GM19324 (cell line): Measurements from ENCODE around the gene PHF23.
"Not testable (repeated sequence)": the region's sequence is repeated elsewhere in the genome, so short reads cannot be mapped to it uniquely, and the experiment has no call there.

Experiments used
- ATAC-seq: cut with Tn5 transposase; IDR thresholded peaks from one replicate; pipeline ENCODE4 v1.9.1; 2021; ENCODE audit warnings: mild to moderate bottlenecking, moderate library complexity; ENCODE audit not compliant: unreplicated experiment, low FRiP score

Gene PHF23

DNA sequence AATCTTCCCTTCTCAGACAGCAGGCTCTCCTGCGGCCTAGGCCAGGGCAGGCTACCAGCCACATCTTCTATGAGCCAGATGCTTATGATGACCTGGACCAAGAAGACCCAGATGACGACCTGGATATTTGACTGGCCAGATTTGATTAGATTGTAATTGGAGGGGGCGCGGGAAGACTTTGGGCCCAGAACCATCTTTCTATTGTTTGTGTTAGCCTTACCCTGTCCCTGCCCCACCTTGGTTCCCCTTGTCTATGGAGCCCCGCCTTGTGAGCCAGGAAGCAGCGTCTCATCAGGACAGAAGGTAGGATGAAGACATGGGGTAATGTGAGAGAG lies 20.3 kb upstream of the PHF23 start:
- ATAC-seq = no peak

- ATAC-seq = no peak
These were observed 19.7 kb upstream of the PHF23 start for GRCh38 chr17:7258731-7259554.

DNA sequence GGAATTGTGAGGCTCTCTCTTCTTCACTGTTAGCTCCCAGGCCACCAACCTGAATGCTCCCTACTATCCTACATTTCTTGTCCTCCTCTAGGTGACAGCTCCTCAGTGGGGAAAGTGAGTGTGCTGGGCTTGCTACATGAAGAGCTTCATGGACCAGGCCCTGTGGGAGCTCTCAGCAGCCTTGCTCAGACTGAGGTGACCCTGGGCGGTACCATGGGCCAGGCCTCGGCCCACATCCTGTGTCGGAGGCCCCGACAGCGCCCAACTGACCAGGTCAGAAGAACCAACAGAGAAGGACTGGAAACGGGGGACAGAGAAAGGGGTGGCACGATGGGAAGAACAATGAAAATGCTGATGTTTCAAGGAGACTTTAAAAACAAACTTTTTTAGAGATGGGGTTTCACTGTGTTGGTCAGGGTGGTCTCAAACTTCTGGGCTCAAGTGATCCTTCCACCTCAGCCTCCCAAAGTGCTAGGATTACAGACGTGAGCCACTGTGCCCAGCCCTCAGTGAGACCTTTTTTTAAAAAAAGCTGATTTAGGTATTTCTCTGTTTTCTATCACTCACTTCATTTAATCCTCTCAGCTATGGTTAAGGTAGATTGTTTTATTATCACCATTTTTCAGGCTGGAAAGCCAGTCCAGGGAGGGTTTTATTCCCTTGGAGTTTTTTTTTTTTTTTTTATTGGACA lies 17.7 kb upstream of the PHF23 start:
- ATAC-seq = no peak

GRCh38 chr17:7254511-7254910 lies 15.3 kb upstream of the PHF23 start:
- no peak for ATAC-seq

DNA sequence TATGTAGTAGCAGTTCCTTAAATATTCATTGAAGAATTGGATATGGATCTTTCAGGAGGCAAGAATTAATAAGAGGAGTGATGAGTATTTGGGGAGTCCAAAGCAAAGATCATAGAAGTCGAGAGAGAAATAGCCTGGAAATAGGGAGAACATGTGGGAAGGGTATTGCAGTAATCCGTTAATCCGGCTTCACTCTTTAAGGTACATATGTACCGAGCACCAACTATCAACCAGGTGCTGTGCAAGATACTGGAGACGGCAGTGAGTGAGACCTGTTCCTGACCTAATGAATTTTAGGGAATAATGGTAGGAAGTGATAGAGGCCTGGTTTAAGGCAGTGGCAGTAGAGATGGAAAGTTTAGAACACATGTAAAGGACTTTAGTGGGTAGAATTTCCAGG lies 13.8 kb upstream of the PHF23 start:
- no peak for ATAC-seq

- peak; percentile 60 for ATAC-seq
These were observed 13.2 kb upstream of the PHF23 start, which contains the start of gene ELP5 for GRCh38 chr17:7252176-7253043. TSS of gene ELP5 (plus strand) at chr17:7252215. CDS start at chr17:7252551, 336 bp downstream.

GRCh38 chr17:7251661-7252175 lies 12.5 kb upstream of the PHF23 start, which contains the start of gene CTDNEP1:
TSS of gene CTDNEP1 (minus strand) at chr17:7251734. CDS start at chr17:7251296, 438 bp downstream.
- ATAC-seq = peak; percentile 84

DNA sequence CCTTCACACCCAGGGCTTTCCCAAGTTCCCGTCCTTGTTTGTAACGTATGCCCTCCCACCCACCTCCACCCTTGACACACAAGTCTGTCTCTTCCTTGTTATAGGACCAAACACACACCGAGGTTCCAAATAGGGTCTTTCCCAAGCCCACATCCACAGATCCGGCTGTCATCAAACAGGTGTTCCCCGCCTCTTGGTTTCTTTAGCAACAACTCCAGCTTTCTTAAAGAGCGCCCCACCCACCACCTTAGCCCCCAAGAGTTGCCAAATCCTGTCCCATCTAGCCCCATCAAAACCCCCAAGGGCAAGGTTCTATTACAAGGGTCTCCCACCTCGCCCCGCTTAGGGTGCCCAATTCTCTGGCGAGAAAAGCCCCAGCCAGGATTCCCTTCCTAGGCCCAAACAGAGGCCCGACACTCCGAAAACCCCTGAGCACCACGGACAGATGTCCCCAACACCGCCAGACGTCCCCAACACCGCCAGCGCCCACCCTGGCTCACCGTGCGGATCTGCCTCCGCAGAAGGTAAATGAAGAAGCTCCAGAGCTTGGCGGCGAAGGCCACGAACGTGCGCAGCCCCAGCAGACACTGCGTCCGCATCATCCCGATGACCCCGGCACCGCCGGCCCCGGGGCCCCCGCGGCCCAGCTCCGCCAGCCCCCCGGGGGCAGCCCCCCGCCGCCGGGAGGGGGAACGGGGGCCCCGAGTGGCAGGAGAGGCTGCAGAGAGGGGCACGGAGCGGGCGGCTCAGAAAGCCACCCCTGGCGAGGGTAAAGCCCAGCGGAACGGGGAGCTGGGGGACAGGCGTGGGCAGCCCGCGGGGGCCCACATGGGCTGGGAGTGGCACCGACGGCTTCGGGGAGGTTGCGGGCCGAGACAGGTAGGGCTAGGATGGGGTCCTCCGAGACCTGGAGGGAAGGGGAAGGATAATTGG lies 11.7 kb upstream of the PHF23 start:
- ATAC-seq = no peak

DNA sequence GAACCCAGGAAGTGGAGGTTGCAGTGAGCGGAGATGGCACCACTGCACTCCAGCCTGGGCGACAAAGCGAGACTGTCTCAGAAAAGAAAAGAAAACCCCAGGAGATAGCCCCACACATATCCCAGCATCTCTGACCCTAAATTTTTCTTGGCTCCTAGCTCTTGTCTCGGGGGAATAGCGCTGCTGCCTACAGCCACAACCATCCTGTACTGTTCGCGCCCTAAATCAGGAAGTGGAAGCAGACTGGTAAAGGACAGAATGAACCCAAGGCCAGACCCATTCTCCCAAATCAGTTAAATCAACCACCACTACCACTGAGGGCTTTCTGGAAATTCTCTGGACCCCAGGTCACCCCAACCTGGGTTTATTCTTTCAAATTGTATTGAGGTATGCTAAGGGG lies 10.6 kb upstream of the PHF23 start:
- no peak for ATAC-seq

GRCh38 chr17:7249214-7249613 lies 10.0 kb upstream of the PHF23 start:
- no peak for ATAC-seq

DNA sequence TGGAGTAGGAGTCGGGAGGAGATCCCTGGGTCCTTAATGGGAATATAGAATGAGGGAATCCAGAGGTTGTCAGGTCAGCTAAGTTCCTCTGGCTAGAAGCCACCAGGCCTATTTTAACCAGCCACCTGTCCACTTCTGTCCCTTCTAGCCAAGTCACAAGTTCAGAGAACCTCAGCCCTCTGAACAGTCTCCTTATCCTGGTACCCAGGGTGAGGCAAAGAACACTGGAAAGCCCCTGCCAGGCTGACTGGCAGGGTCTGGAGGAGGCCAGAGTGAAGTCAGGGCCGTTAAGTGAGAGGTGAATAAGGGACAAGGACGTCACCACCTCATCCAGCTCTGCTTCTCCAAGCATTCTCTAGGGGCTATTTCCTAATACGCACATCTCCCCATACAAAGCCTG lies 9.5 kb upstream of the PHF23 start:
- ATAC-seq = no peak

DNA sequence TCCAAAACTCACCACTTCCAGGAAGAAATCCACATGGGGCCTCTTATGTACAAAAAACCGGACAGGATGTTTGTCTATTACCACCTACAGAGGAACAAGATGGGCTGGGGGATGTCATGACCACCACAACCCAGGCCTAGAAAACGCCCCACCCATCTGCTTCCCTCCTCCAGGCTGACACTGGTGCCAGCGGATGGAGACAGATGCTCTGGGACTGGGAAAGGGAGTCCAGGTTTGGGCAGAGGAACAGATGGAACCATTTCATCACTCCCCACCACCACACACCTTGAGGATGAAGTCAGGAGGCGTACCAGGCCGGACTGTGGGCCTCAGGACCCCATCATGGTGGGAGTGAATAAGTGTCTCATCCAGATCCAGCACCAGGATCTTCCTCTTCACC lies 7.5 kb upstream of the PHF23 start:
- ATAC-seq = no peak

GRCh38 chr17:7243838-7244237 lies 4.6 kb upstream of the PHF23 start:
- ATAC-seq = not testable (repeated sequence)

GRCh38 chr17:7243453-7243729 lies 4.1 kb upstream of the PHF23 start:
- ATAC-seq = no peak

DNA sequence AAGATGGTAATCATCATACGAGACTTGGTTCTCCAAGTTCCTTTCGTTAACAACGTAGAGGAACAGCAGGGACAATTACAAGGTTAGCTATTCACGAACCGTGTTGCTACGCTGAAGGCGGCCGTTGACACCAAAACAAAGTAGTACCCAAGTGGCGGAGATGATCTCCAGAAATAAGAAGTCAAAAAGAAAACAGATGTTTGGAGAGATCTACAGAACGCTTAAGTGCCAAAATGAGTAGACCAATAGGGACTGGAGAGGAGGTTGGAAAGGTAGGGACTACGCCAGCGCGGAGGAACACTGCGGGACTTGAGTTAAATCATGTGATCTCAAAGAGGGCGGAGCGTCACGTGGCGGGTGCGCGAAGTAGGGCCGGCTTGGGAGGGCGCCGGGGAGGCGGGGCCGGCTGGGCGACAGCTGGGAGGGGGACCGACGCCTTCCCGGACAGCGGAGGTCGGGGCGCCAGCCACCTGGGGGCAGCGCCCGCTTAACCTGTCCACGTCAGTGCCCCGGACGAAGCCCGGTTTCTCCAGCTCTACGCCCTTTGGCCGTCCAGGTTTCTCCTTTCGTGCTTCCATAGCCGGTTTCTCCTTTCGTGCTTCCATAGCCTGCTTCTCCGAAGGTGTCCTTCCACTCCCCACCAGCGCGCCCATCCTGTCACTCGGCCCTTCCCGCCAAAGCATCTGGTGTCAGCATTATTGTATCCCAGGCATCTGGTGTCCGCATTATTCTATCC lies 3.6 kb upstream of the PHF23 start:
- peak; percentile 46 for ATAC-seq

GRCh38 chr17:7241783-7242716 lies 2.8 kb upstream of the PHF23 start, which contains the start of gene GABARAP:
TSS of gene GABARAP (minus strand) at chr17:7242449. CDS start at chr17:7242330, 119 bp downstream.
- peak; percentile 33 for ATAC-seq

GRCh38 chr17:7241090-7241733 lies 2.0 kb upstream of the PHF23 start:
- ATAC-seq = no peak

DNA sequence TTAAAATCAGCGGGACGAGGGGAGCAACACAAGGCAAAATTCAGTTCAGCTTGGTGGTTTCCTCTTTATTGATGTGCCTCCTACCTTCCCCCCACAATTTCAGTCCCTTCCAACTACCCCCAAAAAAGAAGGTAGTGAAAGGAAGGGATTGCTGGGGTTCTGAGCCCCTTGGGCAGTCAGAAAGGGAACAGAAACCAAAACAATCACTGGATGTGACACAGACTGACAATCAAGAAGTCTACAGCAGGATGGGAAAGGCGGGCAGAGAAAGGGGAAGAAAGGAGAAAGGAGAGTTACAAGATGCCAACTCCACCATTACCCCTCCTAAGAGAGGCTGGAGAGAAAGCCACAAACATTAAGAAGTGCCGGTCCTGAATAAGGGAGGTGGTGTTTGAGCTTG lies 1.1 kb upstream of the PHF23 start:
- no peak for ATAC-seq
